ENCODE results near the gene RETN. TPM values are rescaled to one million over a fixed set of nuclear protein-coding genes. Genes with fewer than 3 reads are reported as not detected.

Gene RETN
- total RNA-seq, 1 donor from 2014 or later = not detected

DNA sequence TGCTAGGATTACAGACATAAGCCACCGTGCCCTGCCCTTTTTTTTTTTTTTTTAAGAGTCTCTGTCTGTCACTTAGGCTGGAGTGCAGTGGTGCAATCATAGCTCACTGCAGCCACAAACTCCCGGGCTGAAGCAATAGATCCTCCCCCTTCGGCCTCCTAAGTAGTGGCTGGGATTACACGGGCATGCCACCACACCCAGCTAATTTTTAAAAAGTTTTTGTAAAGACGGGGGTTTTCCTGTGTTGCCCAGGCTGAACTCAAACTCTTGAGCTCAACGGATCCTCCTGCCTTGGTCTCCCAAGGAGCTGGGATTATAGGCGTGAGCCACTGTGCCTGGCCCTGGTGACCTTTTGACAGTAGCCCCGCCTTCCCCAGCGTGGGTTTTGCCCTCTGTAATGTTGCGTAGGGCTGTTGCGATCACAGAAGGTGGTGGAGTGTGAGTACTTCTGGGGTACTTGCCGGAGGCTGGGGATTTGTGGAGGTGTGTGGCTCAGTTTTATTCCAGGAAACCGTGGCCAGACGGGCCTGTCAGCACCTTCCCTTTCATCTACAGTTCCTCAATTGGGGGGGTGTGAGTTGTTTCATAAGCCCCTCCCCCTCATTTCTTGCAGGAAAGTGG, 11.6 kb upstream of the RETN start:
- no peak for FAIRE-seq
- Mint-ChIP-seq H3K27me3 (ENCODE audit: low read depth, unreplicated experiment) (peaks cover 49% of the 10 kb centered on the region), H3K36me3 (ENCODE audit: low read depth, unreplicated experiment) (no peaks in the 10 kb centered on the region)

DNA sequence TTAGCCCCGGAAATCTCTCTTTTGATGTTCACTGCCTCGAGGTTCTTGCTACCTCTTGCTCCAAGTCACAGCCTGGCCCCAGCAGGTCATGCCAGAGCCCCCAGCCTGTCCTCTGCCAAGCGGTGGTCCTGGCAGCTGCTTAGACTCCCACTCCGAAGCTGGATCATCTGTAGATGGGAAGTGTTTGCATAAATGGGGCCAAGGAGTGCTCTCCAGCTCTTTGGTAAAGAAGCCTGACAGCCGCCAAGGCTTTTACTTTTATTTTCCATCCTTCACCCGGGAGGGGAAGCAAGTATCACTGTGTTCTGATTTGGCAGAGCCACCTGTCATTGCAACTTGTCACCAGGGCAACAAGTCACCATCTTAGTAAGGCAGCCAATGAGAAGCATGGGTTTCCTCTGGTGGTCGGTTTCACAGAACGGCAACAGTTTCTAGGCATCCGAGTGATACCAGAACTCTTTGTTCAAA, 10.6 kb upstream of the RETN start:
- no peaks in the 10 kb centered on the region for H4K20me1 ChIP-seq (ENCODE audit: insufficient read depth, low read length)
- H3K79me2 ChIP-seq (ENCODE audit: insufficient read depth, low read length) = no peaks in the 10 kb centered on the region
- Mint-ChIP-seq H3K4me1 (ENCODE audit: low read depth, unreplicated experiment) (no peaks in the 10 kb centered on the region), H3K27ac (ENCODE audit: unreplicated experiment) (no peak overlapping the region), H3K27me3 (ENCODE audit: low read depth, unreplicated experiment) (peaks cover 43% of the 10 kb centered on the region), H3K4me3 (ENCODE audit: unreplicated experiment) (no peak overlapping the region), H3K36me3 (ENCODE audit: low read depth, unreplicated experiment) (no peaks in the 10 kb centered on the region), H3K9me3 (ENCODE audit: unreplicated experiment) (no peaks in the 10 kb centered on the region)
- no peaks in the 10 kb centered on the region for H3K36me3 ChIP-seq (ENCODE audit: insufficient read depth, low read length)
- no peak overlapping the region for H2AFZ ChIP-seq (ENCODE audit: low read depth, low read length)
- H3K9me3 ChIP-seq (ENCODE audit: insufficient read depth, low read depth, low read length) = no peaks in the 10 kb centered on the region
- H3K4me3 ChIP-seq (ENCODE audit: insufficient read depth, low read depth, low read length) = no peak overlapping the region
- no peak overlapping the region for H3K4me2 ChIP-seq (ENCODE audit: low read length)
- peaks cover 2% of the 10 kb centered on the region for H3K27me3 ChIP-seq (ENCODE audit: insufficient read depth, low read length)
- H3K4me1 ChIP-seq (ENCODE audit: insufficient read depth, low read length) = no peaks in the 10 kb centered on the region
- FAIRE-seq = no peak
- no peak for DNase-seq (ENCODE audit: low read depth)
- H3K9ac ChIP-seq (ENCODE audit: low read length) = no peak overlapping the region
- TF ChIP-seq EZH2 (IDR thresholded peaks at IDR 0.05; ENCODE audit: insufficient read depth, low read length) = no peak
- no peak overlapping the region for H3K27ac ChIP-seq (ENCODE audit: low read depth, low read length)

More for the DNA sequence above, 11.6 kb upstream of the RETN start:
- Histone ChIP-seq H2AFZ (ENCODE audit: low read depth, low read length) (no peak overlapping the region), H4K20me1 (ENCODE audit: insufficient read depth, low read length) (no peaks in the 10 kb centered on the region), H3K4me1 (ENCODE audit: insufficient read depth, low read length) (no peaks in the 10 kb centered on the region), H3K4me2 (ENCODE audit: low read length) (no peak overlapping the region), H3K79me2 (ENCODE audit: insufficient read depth, low read length) (no peaks in the 10 kb centered on the region), H3K27me3 (ENCODE audit: insufficient read depth, low read length) (peaks cover 2% of the 10 kb centered on the region), H3K9ac (ENCODE audit: low read length) (no peak overlapping the region), H3K4me3 (ENCODE audit: insufficient read depth, low read depth, low read length) (no peak overlapping the region), H3K27ac (ENCODE audit: low read depth, low read length) (no peak overlapping the region), H3K9me3 (ENCODE audit: insufficient read depth, low read depth, low read length) (no peaks in the 10 kb centered on the region), H3K36me3 (ENCODE audit: insufficient read depth, low read length) (no peaks in the 10 kb centered on the region)
- no peak for DNase-seq (ENCODE audit: low read depth)
- Mint-ChIP-seq H3K9me3 (ENCODE audit: unreplicated experiment) (no peaks in the 10 kb centered on the region), H3K4me1 (ENCODE audit: low read depth, unreplicated experiment) (no peaks in the 10 kb centered on the region), H3K27ac (ENCODE audit: unreplicated experiment) (no peak overlapping the region), H3K4me3 (ENCODE audit: unreplicated experiment) (no peak overlapping the region)
- no peak for TF ChIP-seq EZH2 (IDR thresholded peaks at IDR 0.05; ENCODE audit: insufficient read depth, low read length)
- TF ChIP-seq, protein P1, sequence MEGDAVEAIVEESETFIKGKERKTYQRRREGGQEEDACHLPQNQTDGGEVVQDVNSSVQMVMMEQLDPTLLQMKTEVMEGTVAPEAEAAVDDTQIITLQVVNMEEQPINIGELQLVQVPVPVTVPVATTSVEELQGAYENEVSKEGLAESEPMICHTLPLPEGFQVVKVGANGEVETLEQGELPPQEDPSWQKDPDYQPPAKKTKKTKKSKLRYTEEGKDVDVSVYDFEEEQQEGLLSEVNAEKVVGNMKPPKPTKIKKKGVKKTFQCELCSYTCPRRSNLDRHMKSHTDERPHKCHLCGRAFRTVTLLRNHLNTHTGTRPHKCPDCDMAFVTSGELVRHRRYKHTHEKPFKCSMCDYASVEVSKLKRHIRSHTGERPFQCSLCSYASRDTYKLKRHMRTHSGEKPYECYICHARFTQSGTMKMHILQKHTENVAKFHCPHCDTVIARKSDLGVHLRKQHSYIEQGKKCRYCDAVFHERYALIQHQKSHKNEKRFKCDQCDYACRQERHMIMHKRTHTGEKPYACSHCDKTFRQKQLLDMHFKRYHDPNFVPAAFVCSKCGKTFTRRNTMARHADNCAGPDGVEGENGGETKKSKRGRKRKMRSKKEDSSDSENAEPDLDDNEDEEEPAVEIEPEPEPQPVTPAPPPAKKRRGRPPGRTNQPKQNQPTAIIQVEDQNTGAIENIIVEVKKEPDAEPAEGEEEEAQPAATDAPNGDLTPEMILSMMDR (IDR thresholded peaks at IDR 0.05; ENCODE audit: insufficient read depth, low read depth, low read length) = no peak

DNA sequence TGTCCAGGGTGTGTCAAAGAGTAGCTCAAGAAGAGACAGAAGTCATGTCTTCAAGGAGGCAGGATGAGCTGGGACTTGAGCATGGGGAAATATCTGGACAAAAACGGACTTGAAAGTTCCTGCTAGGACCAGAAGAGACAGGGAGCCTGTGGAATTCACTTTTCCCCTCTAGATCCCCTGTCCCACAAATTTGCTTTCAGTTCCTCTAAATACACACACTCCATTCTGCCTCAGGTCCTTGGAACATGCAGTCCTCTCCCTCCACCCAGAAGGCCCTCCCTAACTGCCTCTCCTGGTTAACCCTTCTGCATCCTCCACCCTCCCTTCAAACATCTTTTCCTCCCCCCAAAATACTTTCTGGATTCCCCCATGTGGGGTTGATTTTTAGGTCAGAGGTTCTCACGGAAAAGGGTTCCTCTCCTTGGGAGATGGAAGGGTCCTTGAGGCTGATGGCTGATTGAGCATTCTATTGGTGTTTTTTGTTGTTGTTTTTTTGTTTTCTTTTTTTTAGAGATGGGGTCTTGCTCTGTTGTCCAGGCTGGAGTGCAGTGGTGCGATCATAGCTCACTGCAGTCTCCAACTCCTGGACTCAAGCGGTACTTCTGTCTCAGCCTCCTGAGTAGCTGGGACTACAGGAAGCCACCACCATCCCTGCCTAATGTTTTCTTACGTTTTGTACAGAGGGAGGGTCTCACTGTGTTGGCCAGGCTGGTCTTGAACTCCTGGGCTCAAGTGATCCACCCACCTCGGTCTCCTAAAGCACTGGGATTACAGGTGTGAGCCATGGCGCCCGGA, 6.9 kb upstream of the RETN start:
- Histone ChIP-seq H3K79me2 (ENCODE audit: insufficient read depth, low read length) (no peaks in the 10 kb centered on the region), H3K27me3 (ENCODE audit: insufficient read depth, low read length) (peaks cover 2% of the 10 kb centered on the region), H3K4me2 (ENCODE audit: low read length) (no peak overlapping the region), H2AFZ (ENCODE audit: low read depth, low read length) (no peak overlapping the region), H3K9ac (ENCODE audit: low read length) (no peak overlapping the region), H3K4me1 (ENCODE audit: insufficient read depth, low read length) (no peaks in the 10 kb centered on the region), H3K4me3 (ENCODE audit: insufficient read depth, low read depth, low read length) (no peak overlapping the region), H3K9me3 (ENCODE audit: insufficient read depth, low read depth, low read length) (no peaks in the 10 kb centered on the region), H3K36me3 (ENCODE audit: insufficient read depth, low read length) (no peaks in the 10 kb centered on the region), H3K27ac (ENCODE audit: low read depth, low read length) (no peak overlapping the region), H4K20me1 (ENCODE audit: insufficient read depth, low read length) (no peaks in the 10 kb centered on the region)
- Mint-ChIP-seq H3K27ac (ENCODE audit: unreplicated experiment) (no peak overlapping the region), H3K4me1 (ENCODE audit: low read depth, unreplicated experiment) (no peaks in the 10 kb centered on the region), H3K27me3 (ENCODE audit: low read depth, unreplicated experiment) (peaks cover 42% of the 10 kb centered on the region), H3K9me3 (ENCODE audit: unreplicated experiment) (no peaks in the 10 kb centered on the region), H3K4me3 (ENCODE audit: unreplicated experiment) (no peak overlapping the region), H3K36me3 (ENCODE audit: low read depth, unreplicated experiment) (no peaks in the 10 kb centered on the region)
- DNase-seq (ENCODE audit: low read depth) (no peak), FAIRE-seq (no peak)
- TF ChIP-seq EZH2 (IDR thresholded peaks at IDR 0.05; ENCODE audit: insufficient read depth, low read length) = no peak
- TF ChIP-seq, protein P1 (IDR thresholded peaks at IDR 0.05; ENCODE audit: insufficient read depth, low read depth, low read length) = no peak
